OCI-LY7 (cell line): ENCODE data around the gene PAX3. TPM values are rescaled to one million over a fixed set of nuclear protein-coding genes. Genes with fewer than 3 reads are reported as not detected.

ENCODE experiments used
- BruUV-seq: library from RNA; stranded (reverse); fragments of 400-500 nt; replicated peaks from 2 replicates; lab custom pipeline; 2021; lab: Mats Ljungman, UMichigan
- CTCF ChIA-PET: fragments of 300-600 bp; sonication (Branson Sonifier 250); formaldehyde crosslinking; loops from one replicate; lab custom pipeline; 2022; ENCODE audit warnings: antibody characterized with exemption; ENCODE audit not compliant: unreplicated experiment; lab: Charles Lee
- POLR2A ChIA-PET: fragments of 300-600 bp; sonication (Branson Sonifier 250); formaldehyde crosslinking; loops from one replicate; lab custom pipeline; 2022; ENCODE audit warnings: antibody characterized with exemption; lab: Charles Lee
- DNase-seq: peaks from one replicate; pipeline ENCODE4 v3.0.0-alpha.2; 2015; ENCODE audit warnings: low spot score
- H2AFZ ChIP-seq: fragments of 200-600 bp; sonication (generic), shearing (Covaris generic); 2 replicates; pipeline ENCODE4 v1.6.1; 2014; ENCODE audit warnings: mild to moderate bottlenecking, antibody characterized with exemption, low read length, moderate library complexity
- H3K27ac ChIP-seq: fragments of 200-600 bp; sonication (generic); 2 replicates; pipeline ENCODE4 v1.5.1; 2014; ENCODE audit warnings: mixed run types, low read depth, mild to moderate bottlenecking, moderate library complexity, low read length, inconsistent platforms; ENCODE audit not compliant: poor library complexity, severe bottlenecking
- H3K36me3 ChIP-seq: fragments of 200-600 bp; sonication (generic); 2 replicates; pipeline ENCODE4 v1.6.1; 2014; ENCODE audit warnings: mild to moderate bottlenecking, antibody characterized with exemption, low read length, moderate library complexity, mixed read lengths; ENCODE audit not compliant: insufficient read depth
- H3K4me1 ChIP-seq: fragments of 200-600 bp; sonication (generic); 2 replicates; pipeline ENCODE4 v1.5.1; 2014; ENCODE audit warnings: mild to moderate bottlenecking, low read length; ENCODE audit not compliant: insufficient read depth, poor library complexity, severe bottlenecking
- H3K4me2 ChIP-seq: fragments of 200-600 bp; sonication (generic); 2 replicates; pipeline ENCODE4 v1.6.1; 2014; ENCODE audit warnings: mild to moderate bottlenecking, low read length
- H3K4me3 ChIP-seq: fragments of 200-600 bp; sonication (generic); 2 replicates; pipeline ENCODE4 v1.5.1; 2014; ENCODE audit warnings: mild to moderate bottlenecking, low read depth, low read length; ENCODE audit not compliant: poor library complexity, severe bottlenecking
- H3K79me2 ChIP-seq: fragments of 200-600 bp; sonication (generic); 2 replicates; pipeline ENCODE4 v1.6.1; 2016; ENCODE audit warnings: low read depth, mild to moderate bottlenecking, low read length, moderate library complexity, mixed read lengths; ENCODE audit not compliant: insufficient read depth
- H3K9me2 ChIP-seq: fragments of 200-600 bp; sonication (generic); 2 replicates; pipeline ENCODE4 v1.6.1; 2016; ENCODE audit warnings: mild to moderate bottlenecking, low read length, mixed read lengths; ENCODE audit not compliant: insufficient read depth
- H3K9me3 ChIP-seq: fragments of 200-600 bp; sonication (generic); 2 replicates; pipeline ENCODE4 v1.6.1; 2014; ENCODE audit warnings: mild to moderate bottlenecking, mixed run types, low read length, mixed read lengths
- H4K20me1 ChIP-seq: fragments of 200-600 bp; sonication (generic); 2 replicates; pipeline ENCODE4 v1.6.1; 2014; ENCODE audit warnings: mild to moderate bottlenecking, antibody characterized with exemption, low read length, moderate library complexity, mixed read lengths; ENCODE audit not compliant: insufficient read depth
- CTCF ChIP-seq: fragments of 200-600 bp; sonication (generic); conservative IDR thresholded peaks from 2 replicates; pipeline ENCODE4 v1.5.1; 2014; ENCODE audit warnings: mild to moderate bottlenecking, antibody characterized with exemption, low read length, moderate library complexity, mixed read lengths
- EZH2phosphoT487 ChIP-seq: fragments of 200-600 bp; sonication (generic); IDR thresholded peaks from 2 replicates; pipeline ENCODE4 v1.6.1; 2018; ENCODE audit warnings: low read depth, borderline replicate concordance, mild to moderate bottlenecking, mixed run types, antibody characterized with exemption, low read length, moderate library complexity, mixed read lengths
- intact Hi-C: fragments of 100-400 bp; cut with micrococcal nuclease; formaldehyde crosslinking; loops from one replicate; pipeline ENCODE4 v1.10.0; 2022; ENCODE audit not compliant: unreplicated experiment
- total RNA-seq, 2 experiments: library from RNA; depleted of rRNA in 1 of 2; stranded (reverse); fragments of >200 nt in 1 of 2; shearing (Covaris generic) in 1 of 2; gene quantifications; 2 replicates each; pipeline ENCODE4 v1.2.3, GENCODE V29; 2014 to 2022

PAX3 gene
- total RNA-seq, 2 experiments from 2014 or later = not detected

GRCh38 chr2:222311319-222311977, 12.7 kb upstream of the PAX3 start:
- ChIA-PET CTCF (no interaction called here), POLR2A (no interaction called here)
- no peak for TF ChIP-seq CTCF
- H4K20me1 ChIP-seq = no peaks in the 10 kb centered on the region
- no peaks in the 10 kb centered on the region for H3K9me2 ChIP-seq
- no peak overlapping the region for H2AFZ ChIP-seq
- no peaks in the 10 kb centered on the region for H3K36me3 ChIP-seq
- BruUV-seq = no TSS peak
- no peak overlapping the region for H3K4me2 ChIP-seq
- no peak for DNase-seq
- intact Hi-C loops = no loop called here
- no peaks in the 10 kb centered on the region for H3K4me1 ChIP-seq
- no peak overlapping the region for H3K27ac ChIP-seq
- no peaks in the 10 kb centered on the region for H3K79me2 ChIP-seq
- no peak overlapping the region for H3K4me3 ChIP-seq
- H3K9me3 ChIP-seq = no peaks in the 10 kb centered on the region

- no TSS peak for BruUV-seq
- intact Hi-C loops = no loop called here
- no peaks in the 10 kb centered on the region for H3K79me2 ChIP-seq
- H4K20me1 ChIP-seq = no peaks in the 10 kb centered on the region
- no peak overlapping the region for H3K4me3 ChIP-seq
- no peaks in the 10 kb centered on the region for H3K4me1 ChIP-seq
- H3K9me2 ChIP-seq = no peaks in the 10 kb centered on the region
- H2AFZ ChIP-seq = no peak overlapping the region
- no peaks in the 10 kb centered on the region for H3K9me3 ChIP-seq
- POLR2A ChIA-PET = no interaction called here
- TF ChIP-seq EZH2phosphoT487 = no peak
- TF ChIP-seq CTCF = no peak
- no peak overlapping the region for H3K4me2 ChIP-seq
- H3K27ac ChIP-seq = no peak overlapping the region
- CTCF ChIA-PET = no interaction called here
- DNase-seq = no peak
- no peaks in the 10 kb centered on the region for H3K36me3 ChIP-seq
These were observed 12.0 kb upstream of the PAX3 start for GRCh38 chr2:222310747-222311318.

- BruUV-seq = no TSS peak
- no peaks in the 10 kb centered on the region for H3K9me3 ChIP-seq
- no peak for TF ChIP-seq EZH2phosphoT487
- ChIA-PET POLR2A (interaction anchor here (0.6 kb wide), 1 partner anchor 293 kb away, joined by 3 read pairs; no protein-coding TSS in a partner anchor), CTCF (interaction anchor here (0.6 kb wide), 1 partner anchor 662 kb away, joined by 3 read pairs; no protein-coding TSS in a partner anchor)
- intact Hi-C loops = no loop called here
- no peaks in the 10 kb centered on the region for H3K4me1 ChIP-seq
- H3K4me3 ChIP-seq = no peak overlapping the region
- no peak overlapping the region for H3K27ac ChIP-seq
- no peak for DNase-seq
- no peak overlapping the region for H3K4me2 ChIP-seq
- no peaks in the 10 kb centered on the region for H3K79me2 ChIP-seq
- H4K20me1 ChIP-seq = no peaks in the 10 kb centered on the region
- H3K9me2 ChIP-seq = no peaks in the 10 kb centered on the region
- H3K36me3 ChIP-seq = no peaks in the 10 kb centered on the region
- no peak overlapping the region for H2AFZ ChIP-seq
These were observed 11.0 kb upstream of the PAX3 start for GRCh38 chr2:222309766-222310165.
